ENCODE results near the gene OSBP. TPM values are rescaled to one million over a fixed set of nuclear protein-coding genes. Genes with fewer than 3 reads are reported as not detected.

Gene OSBP
- total RNA-seq, 1 experiment from 2014 or later, result 49.7 TPM

DNA sequence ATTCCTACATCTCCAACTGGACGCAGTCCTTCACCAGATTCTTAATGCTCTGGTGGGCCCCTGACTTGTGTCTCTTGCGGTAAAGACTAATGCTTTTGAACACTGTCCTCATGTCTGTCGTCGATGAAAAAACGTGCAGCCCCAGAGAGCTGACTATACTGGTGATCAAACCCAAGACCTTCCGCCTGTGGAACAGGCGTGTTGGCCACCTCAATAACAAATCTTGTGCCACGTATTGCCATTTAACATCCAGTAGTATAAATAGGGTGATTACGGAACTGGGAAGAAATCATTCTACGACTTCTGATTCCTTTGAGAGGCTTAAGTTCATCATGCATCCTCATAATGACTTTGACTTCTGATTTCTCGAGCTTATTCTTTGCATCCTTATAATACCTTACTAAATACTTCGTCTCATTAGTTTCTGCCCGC, 58.6 kb downstream of the OSBP start:
- no TSS peak for BruUV-seq (replicated peaks)
- Histone ChIP-seq H4K20me1 (ENCODE audit: insufficient read depth) (peaks cover 4% of the 10 kb centered on the region; the same call in 1 of the 2 replicates), H3K27me3 (ENCODE audit: insufficient read depth, low read depth) (no peaks in the 10 kb centered on the region), H3K27ac (peak overlapping the region; percentile 82), H3F3A (ENCODE audit: insufficient read depth, low read depth) (peaks cover 58% of the 10 kb centered on the region), H3K9me3 (ENCODE audit: insufficient read depth, low read depth) (no peaks in the 10 kb centered on the region), H3K9me2 (ENCODE audit: insufficient read depth) (no peaks in the 10 kb centered on the region), H3K36me3 (ENCODE audit: low read depth) (no peaks in the 10 kb centered on the region), H3K4me2 (peak overlapping the region; percentile 82), H3K79me2 (ENCODE audit: low read depth) (no peaks in the 10 kb centered on the region), H3K4me3 (peak overlapping the region; percentile 62), H3K4me1 (replicated peaks; ENCODE audit: insufficient read depth) (peaks cover 25% of the 10 kb centered on the region), H2AFZ (peak overlapping the region; percentile 90)
- POLR2A ChIA-PET (ENCODE audit: unreplicated experiment), result interaction anchor here (0.6 kb wide), 1 partner anchor 8 kb away, joined by 5 read pairs; no protein-coding TSS in a partner anchor
- intact Hi-C loops (cut with micrococcal nuclease; ENCODE audit: unreplicated experiment), result loop anchor here (10.0 kb wide), 1 partner anchor 1782 kb away; no protein-coding TSS in a partner anchor
- DNase-seq, result peak; percentile 34 to 61
- TF ChIP-seq, protein P1, sequence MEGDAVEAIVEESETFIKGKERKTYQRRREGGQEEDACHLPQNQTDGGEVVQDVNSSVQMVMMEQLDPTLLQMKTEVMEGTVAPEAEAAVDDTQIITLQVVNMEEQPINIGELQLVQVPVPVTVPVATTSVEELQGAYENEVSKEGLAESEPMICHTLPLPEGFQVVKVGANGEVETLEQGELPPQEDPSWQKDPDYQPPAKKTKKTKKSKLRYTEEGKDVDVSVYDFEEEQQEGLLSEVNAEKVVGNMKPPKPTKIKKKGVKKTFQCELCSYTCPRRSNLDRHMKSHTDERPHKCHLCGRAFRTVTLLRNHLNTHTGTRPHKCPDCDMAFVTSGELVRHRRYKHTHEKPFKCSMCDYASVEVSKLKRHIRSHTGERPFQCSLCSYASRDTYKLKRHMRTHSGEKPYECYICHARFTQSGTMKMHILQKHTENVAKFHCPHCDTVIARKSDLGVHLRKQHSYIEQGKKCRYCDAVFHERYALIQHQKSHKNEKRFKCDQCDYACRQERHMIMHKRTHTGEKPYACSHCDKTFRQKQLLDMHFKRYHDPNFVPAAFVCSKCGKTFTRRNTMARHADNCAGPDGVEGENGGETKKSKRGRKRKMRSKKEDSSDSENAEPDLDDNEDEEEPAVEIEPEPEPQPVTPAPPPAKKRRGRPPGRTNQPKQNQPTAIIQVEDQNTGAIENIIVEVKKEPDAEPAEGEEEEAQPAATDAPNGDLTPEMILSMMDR (conservative IDR thresholded peaks at IDR 0.05), result no peak
- TF ChIP-seq EZH2 (IDR thresholded peaks at IDR 0.05; ENCODE audit: low read depth), result no peak
- CTCF ChIA-PET, result interaction anchor here (0.8 kb wide), 1 partner anchor 20 kb away, joined by 3 read pairs; no protein-coding TSS in a partner anchor

DNA sequence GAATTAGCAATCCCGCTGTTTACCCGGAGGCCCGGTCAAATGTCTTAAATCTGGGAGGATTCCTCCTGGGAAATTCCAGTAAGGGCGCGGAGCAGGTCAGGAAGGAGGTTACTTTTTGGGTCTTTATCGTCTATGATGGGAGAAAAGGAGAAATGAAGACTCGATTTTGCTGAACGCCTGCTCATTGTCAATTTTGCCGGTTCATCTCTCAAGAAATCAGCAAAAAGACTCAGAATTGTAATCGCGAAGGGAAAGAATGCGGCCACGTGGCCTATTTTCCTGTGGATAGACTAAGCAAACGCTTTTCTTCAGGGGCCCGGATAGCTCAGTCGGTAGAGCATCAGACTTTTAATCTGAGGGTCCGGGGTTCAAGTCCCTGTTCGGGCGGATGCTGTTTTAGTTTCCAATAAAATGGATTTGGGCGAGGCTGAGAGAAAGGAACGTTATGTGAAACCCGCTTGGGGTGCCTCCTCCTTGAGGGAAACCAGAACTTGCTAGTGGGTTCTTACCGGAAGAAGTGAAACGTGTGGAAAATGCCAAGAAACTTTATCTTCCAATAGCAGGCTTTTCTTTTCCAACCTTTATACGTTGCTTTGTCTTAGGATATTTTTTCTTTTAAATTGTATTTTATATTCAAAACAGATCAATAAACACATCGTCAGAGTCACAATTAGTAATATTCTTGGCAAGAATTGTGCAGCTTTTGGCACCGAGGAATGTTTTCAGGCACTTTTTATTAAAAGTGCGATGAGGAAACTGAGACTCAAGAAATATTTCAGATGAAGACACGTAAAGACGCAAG, 59.3 kb downstream of the OSBP start:
- ChIA-PET CTCF (no interaction called here), POLR2A (ENCODE audit: unreplicated experiment) (no interaction called here)
- Histone ChIP-seq H3K4me3 (peak overlapping the region; percentile 62), H3K9me2 (ENCODE audit: insufficient read depth) (no peaks in the 10 kb centered on the region), H3K9me3 (ENCODE audit: insufficient read depth, low read depth) (no peaks in the 10 kb centered on the region), H3K4me1 (replicated peaks; ENCODE audit: insufficient read depth) (peaks cover 19% of the 10 kb centered on the region), H3K79me2 (ENCODE audit: low read depth) (no peaks in the 10 kb centered on the region), H2AFZ (peak overlapping the region; percentile 90), H3K4me2 (peak overlapping the region; percentile 82), H4K20me1 (ENCODE audit: insufficient read depth) (peaks cover 4% of the 10 kb centered on the region; the same call in 1 of the 2 replicates), H3F3A (ENCODE audit: insufficient read depth, low read depth) (peaks cover 57% of the 10 kb centered on the region), H3K27ac (peak overlapping the region; percentile 82), H3K27me3 (ENCODE audit: insufficient read depth, low read depth) (no peaks in the 10 kb centered on the region), H3K36me3 (ENCODE audit: low read depth) (no peaks in the 10 kb centered on the region)
- DNase-seq, result peak; percentile 64 to 70
- TF ChIP-seq, protein P1 (conservative IDR thresholded peaks at IDR 0.05), result no peak
- no TSS peak for BruUV-seq (replicated peaks)
- intact Hi-C loops (cut with micrococcal nuclease; ENCODE audit: unreplicated experiment), result loop anchor here (10.0 kb wide), 1 partner anchor 1782 kb away; no protein-coding TSS in a partner anchor

DNA sequence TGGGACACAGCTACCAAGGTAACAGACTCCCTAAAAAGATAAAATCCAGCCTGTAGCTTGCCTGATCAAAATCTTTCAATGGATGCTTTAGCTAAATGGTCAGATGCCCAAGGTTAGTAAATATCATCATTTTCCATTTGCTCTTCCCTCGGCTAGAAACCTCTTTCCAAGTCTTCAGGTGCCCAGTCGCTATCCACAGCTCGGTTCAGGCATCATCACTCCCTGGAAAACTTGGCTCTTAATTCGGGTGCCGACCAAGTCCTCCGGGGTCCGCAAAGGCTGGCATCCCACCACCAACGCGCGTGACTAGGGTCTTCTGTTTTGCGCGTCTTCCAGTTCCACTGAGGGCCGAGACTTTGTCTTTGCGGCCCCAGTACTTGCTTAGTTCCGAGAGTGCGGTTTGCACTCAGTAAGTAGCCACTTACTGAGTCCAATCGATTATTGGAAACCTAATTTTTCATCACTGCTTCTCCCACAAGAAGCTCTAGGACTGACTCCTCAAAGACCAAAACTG, 59.9 kb downstream of the OSBP start:
- Histone ChIP-seq H3K4me1 (replicated peaks; ENCODE audit: insufficient read depth) (peaks cover 19% of the 10 kb centered on the region), H3K9me3 (ENCODE audit: insufficient read depth, low read depth) (no peaks in the 10 kb centered on the region), H3K27ac (peak overlapping the region; percentile 82), H3K9me2 (ENCODE audit: insufficient read depth) (no peaks in the 10 kb centered on the region), H3K36me3 (ENCODE audit: low read depth) (no peaks in the 10 kb centered on the region), H2AFZ (peak overlapping the region; percentile 90), H3K4me3 (peak overlapping the region; percentile 62), H3K27me3 (ENCODE audit: insufficient read depth, low read depth) (no peaks in the 10 kb centered on the region), H3F3A (ENCODE audit: insufficient read depth, low read depth) (peaks cover 59% of the 10 kb centered on the region), H4K20me1 (ENCODE audit: insufficient read depth) (peaks cover 4% of the 10 kb centered on the region; the same call in 1 of the 2 replicates), H3K79me2 (ENCODE audit: low read depth) (no peaks in the 10 kb centered on the region), H3K4me2 (peak overlapping the region; percentile 82)
- POLR2A ChIA-PET (ENCODE audit: unreplicated experiment), result interaction anchor here (0.6 to 0.7 kb wide), 3 partner anchors 12 to 384 kb away, joined by 3 to 20 read pairs (median 3); no protein-coding TSS in a partner anchor
- no peak for DNase-seq
- intact Hi-C loops (cut with micrococcal nuclease; ENCODE audit: unreplicated experiment), result loop anchor here (10.0 kb wide), 1 partner anchor 1781 kb away; no protein-coding TSS in a partner anchor
- BruUV-seq (replicated peaks), result no TSS peak
- CTCF ChIA-PET, result no interaction called here
- TF ChIP-seq EZH2 (IDR thresholded peaks at IDR 0.05; ENCODE audit: low read depth), result no peak
- TF ChIP-seq, protein P1 (conservative IDR thresholded peaks at IDR 0.05), result no peak
